ENCODE results near the gene PBX3. TPM values are rescaled to one million over a fixed set of nuclear protein-coding genes. Genes with fewer than 3 reads are reported as not detected.

Gene PBX3
- total RNA-seq, 3 donors from 2014 or later (not counting 1 experiment from before 2014, with no cell fraction given): 42.1 to 46.9 (median 44.6) TPM

GRCh38 chr9:125758986-125759763 is 12.0 kb downstream of the PBX3 start:
- Mint-ChIP-seq H3K36me3 (no peaks in the 10 kb centered on the region), H3K27ac (peak overlapping the region; percentile 60 to 86), H3K9me3 (no peaks in the 10 kb centered on the region), H3K4me3 (peak overlapping the region; percentile 86), H3K27me3 (ENCODE audit: low read depth in 2 of 2) (no peaks in the 10 kb centered on the region), H3K4me1 (peaks cover 26 to 28% of the 10 kb centered on the region in 2 donors)
- DNase-seq (no peak), ATAC-seq (peak; percentile 56 to 68 (median 67))
- Histone ChIP-seq H3K27ac (ENCODE audit: low read length) (no peak overlapping the region), H3K9me3 (ENCODE audit: control insufficient read depth, insufficient read depth, low read length) (no peaks in the 10 kb centered on the region), H3K4me3 (ENCODE audit: low read length) (peak overlapping the region; percentile 8), H3K36me3 (ENCODE audit: control insufficient read depth, insufficient read depth, low read length) (peaks cover under 1% of the 10 kb centered on the region), H3K27me3 (ENCODE audit: control insufficient read depth, insufficient read depth, low read length) (no peaks in the 10 kb centered on the region), H3K4me1 (ENCODE audit: control insufficient read depth, insufficient read depth, low read length) (peaks cover 10% of the 10 kb centered on the region)
- no peak for TF ChIP-seq CTCF (IDR thresholded peaks at IDR 0.05)
- 12% methylated on average over 5 of the region's 6 CpGs for WGBS (ENCODE audit: insufficient coverage)
- intact Hi-C loops (cut with micrococcal nuclease): loop anchor here (2.0 kb wide), 1 partner anchor 62 kb away; no protein-coding TSS in a partner anchor

DNA sequence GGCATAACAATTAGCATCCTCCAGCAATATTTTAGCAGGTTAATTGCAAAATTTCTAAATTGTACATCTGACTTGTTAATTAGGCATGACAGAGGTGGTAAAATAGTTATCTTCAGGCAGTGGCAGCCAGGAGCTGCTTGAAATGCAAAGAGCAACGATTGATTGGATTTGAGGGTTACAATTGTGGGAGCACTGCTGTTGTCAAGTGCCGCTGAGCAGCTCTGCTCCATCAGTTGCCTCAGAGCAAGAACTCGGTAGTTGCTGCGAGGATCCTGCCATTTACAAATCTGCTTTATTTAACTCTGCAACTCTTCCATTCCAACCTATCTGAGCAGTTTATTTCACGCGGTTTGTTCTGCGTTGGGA is 12.6 kb downstream of the PBX3 start:
- peaks cover 10% of the 10 kb centered on the region for H3K4me1 ChIP-seq (ENCODE audit: control insufficient read depth, insufficient read depth, low read length)
- no peaks in the 10 kb centered on the region for H3K36me3 ChIP-seq (ENCODE audit: control insufficient read depth, insufficient read depth, low read length)
- H3K4me3 Mint-ChIP-seq: peak overlapping the region; percentile 86
- no peaks in the 10 kb centered on the region for H3K9me3 ChIP-seq (ENCODE audit: control insufficient read depth, insufficient read depth, low read length)
- peaks cover 26 to 28% of the 10 kb centered on the region in 2 donors for H3K4me1 Mint-ChIP-seq
- intact Hi-C loops (cut with micrococcal nuclease): loop anchor here (2.0 kb wide), 1 partner anchor 61 kb away; no protein-coding TSS in a partner anchor
- H3K36me3 Mint-ChIP-seq: no peaks in the 10 kb centered on the region
- no peak for TF ChIP-seq CTCF (IDR thresholded peaks at IDR 0.05)
- ATAC-seq (peak in 2 of 3 donors; percentile 35 to 49), DNase-seq (no peak)
- H3K27me3 Mint-ChIP-seq (ENCODE audit: low read depth in 2 of 2): no peaks in the 10 kb centered on the region
- peak overlapping the region; percentile 8 for H3K4me3 ChIP-seq (ENCODE audit: low read length)
- no peaks in the 10 kb centered on the region for H3K9me3 Mint-ChIP-seq
- H3K27me3 ChIP-seq (ENCODE audit: control insufficient read depth, insufficient read depth, low read length): no peaks in the 10 kb centered on the region
- H3K27ac ChIP-seq (ENCODE audit: low read length): no peak overlapping the region
- whole genome bisulfite sequencing (ENCODE audit: insufficient coverage): 53% methylated on average over 7 of the region's 7 CpGs
- peak overlapping the region; percentile 60 to 86 for H3K27ac Mint-ChIP-seq

GRCh38 chr9:125760537-125760936 is 13.4 kb downstream of the PBX3 start:
- Histone ChIP-seq H3K4me3 (ENCODE audit: low read length) (no peak overlapping the region), H3K27ac (ENCODE audit: low read length) (no peak overlapping the region), H3K4me1 (ENCODE audit: control insufficient read depth, insufficient read depth, low read length) (peaks cover 10% of the 10 kb centered on the region), H3K36me3 (ENCODE audit: control insufficient read depth, insufficient read depth, low read length) (no peaks in the 10 kb centered on the region), H3K27me3 (ENCODE audit: control insufficient read depth, insufficient read depth, low read length) (no peaks in the 10 kb centered on the region), H3K9me3 (ENCODE audit: control insufficient read depth, insufficient read depth, low read length) (no peaks in the 10 kb centered on the region)
- Mint-ChIP-seq H3K4me1 (peaks cover 26 to 28% of the 10 kb centered on the region in 2 donors), H3K9me3 (no peaks in the 10 kb centered on the region), H3K27ac (no peak overlapping the region), H3K27me3 (ENCODE audit: low read depth in 2 of 2) (no peaks in the 10 kb centered on the region), H3K4me3 (no peak overlapping the region), H3K36me3 (no peaks in the 10 kb centered on the region)
- ATAC-seq (no peak), DNase-seq (no peak)
- intact Hi-C loops (cut with micrococcal nuclease): no loop called here
- TF ChIP-seq CTCF (IDR thresholded peaks at IDR 0.05): no peak
- no CpG with 5 or more reads among the region's 1 CpG for WGBS (ENCODE audit: insufficient coverage)

Data from natural killer cell (primary cell).